ENCODE measurements around the gene TSR3.

- TF ChIP-seq CTCF (IDR thresholded peaks at IDR 0.05) (no peak), ZFX (IDR thresholded peaks at IDR 0.05; ENCODE audit: borderline replicate concordance) (no peak)
Observed at GRCh38 chr16:1320658-1321240, 30.9 kb downstream of the TSR3 start.

Measured in 22Rv1 (cell line).